Activated CD4-positive, alpha-beta T cell treated with anti-CD3 and anti-CD28 coated beads, Interleukin-2, Interleukin-6, amounts not matched to agents 100 ng/mL and 50 ng/mL, durations not matched to agents 16 hours and 8 hours (primary cell): Measurements from ENCODE around the gene PDSS2.
A peak's percentile ranks its signal among the peaks of the same experiment; 100 is the strongest.
"Not testable (repeated sequence)": the region's sequence is repeated elsewhere in the genome, so short reads cannot be mapped to it uniquely, and the experiment has no call there.

Experiments
- DNase-seq: peaks from one replicate; pipeline ENCODE4 v3.0.0-alpha.2; 2020

PDSS2 gene

GRCh38 chr6:107413966-107414645 lies 45.3 kb downstream of the PDSS2 start:
- no peak for DNase-seq

- DNase-seq = no peak
These were observed 48.2 kb downstream of the PDSS2 start for GRCh38 chr6:107411161-107411560.

GRCh38 chr6:107409942-107410341 lies 49.4 kb downstream of the PDSS2 start:
- DNase-seq = no peak

- DNase-seq = no peak
These were observed 50.6 kb downstream of the PDSS2 start for GRCh38 chr6:107408714-107409113.

GRCh38 chr6:107405002-107405401 lies 54.4 kb downstream of the PDSS2 start:
- no peak for DNase-seq

GRCh38 chr6:107402533-107402932 lies 56.8 kb downstream of the PDSS2 start:
- no peak for DNase-seq

GRCh38 chr6:107401573-107401972 lies 57.8 kb downstream of the PDSS2 start:
- no peak for DNase-seq

GRCh38 chr6:107400616-107401147 lies 58.7 kb downstream of the PDSS2 start:
- DNase-seq = no peak

GRCh38 chr6:107399935-107400334 lies 59.4 kb downstream of the PDSS2 start:
- no peak for DNase-seq

GRCh38 chr6:107398001-107398400 lies 61.4 kb downstream of the PDSS2 start:
- DNase-seq = no peak

GRCh38 chr6:107396211-107396610 lies 63.2 kb downstream of the PDSS2 start:
- DNase-seq = no peak

GRCh38 chr6:107392069-107392468 lies 67.3 kb downstream of the PDSS2 start:
- no peak for DNase-seq

GRCh38 chr6:107390685-107391435 lies 68.5 kb downstream of the PDSS2 start:
- no peak for DNase-seq

- peak; percentile 2 for DNase-seq
These were observed 69.3 kb downstream of the PDSS2 start for GRCh38 chr6:107390056-107390455.

GRCh38 chr6:107386904-107387303 lies 72.5 kb downstream of the PDSS2 start:
- DNase-seq = no peak

GRCh38 chr6:107386340-107386739 lies 73.0 kb downstream of the PDSS2 start:
- no peak for DNase-seq

GRCh38 chr6:107383705-107384104 lies 75.7 kb downstream of the PDSS2 start:
- no peak for DNase-seq

GRCh38 chr6:107374264-107374663 lies 85.1 kb downstream of the PDSS2 start:
- DNase-seq = no peak

GRCh38 chr6:107369493-107369892 lies 89.9 kb downstream of the PDSS2 start:
- DNase-seq = no peak

- no peak for DNase-seq
These were observed 90.9 kb downstream of the PDSS2 start for GRCh38 chr6:107368471-107368870.

GRCh38 chr6:107364173-107364572 lies 95.2 kb downstream of the PDSS2 start:
- not testable (repeated sequence) for DNase-seq

GRCh38 chr6:107361753-107362604 lies 97.4 kb downstream of the PDSS2 start:
- DNase-seq = no peak

- DNase-seq = no peak
These were observed 98.9 kb downstream of the PDSS2 start for GRCh38 chr6:107360476-107360875.
